Naive B cell (primary cell): ENCODE results near the gene DNAH5. TPM values are rescaled to one million over a fixed set of nuclear protein-coding genes. Genes with fewer than 3 reads are reported as not detected.

Source experiments
- ATAC-seq, 2 donors: fragments of 150-1000 bp; cut with Tn5 transposase; 2 replicates each; pipeline ENCODE4 v1.10.0; 2021; ENCODE audit warnings: low read depth in 2 of 2, mild to moderate bottlenecking in 2 of 2, moderate library complexity in 2 of 2
- DNase-seq: peaks from one replicate; pipeline ENCODE4 v3.0.0; 2022
- H3K27ac Mint-ChIP-seq, 6 donors: one replicate each; pipeline ENCODE4 v1.8.0; 2020 to 2022; ENCODE audit warnings: mild to moderate bottlenecking in 6 of 6, mixed read lengths in 6 of 6, moderate library complexity in 5 of 6, inconsistent platforms in 2 of 6
- H3K27me3 Mint-ChIP-seq, 3 donors: one replicate each; pipeline ENCODE4 v1.8.0; 2021 to 2022; ENCODE audit warnings: mixed read lengths in 3 of 3, mild to moderate bottlenecking in 1 of 3
- H3K36me3 Mint-ChIP-seq, 2 donors: one replicate each; pipeline ENCODE4 v1.8.0; 2020 to 2022; ENCODE audit warnings: mixed read lengths in 2 of 2, inconsistent platforms in 1 of 2, mild to moderate bottlenecking in 1 of 2
- H3K4me1 Mint-ChIP-seq, 3 donors: one replicate each; pipeline ENCODE4 v1.8.0; 2020 to 2022; ENCODE audit warnings: mixed read lengths in 3 of 3, inconsistent platforms in 1 of 3, mild to moderate bottlenecking in 1 of 3, moderate library complexity in 1 of 3
- H3K4me3 Mint-ChIP-seq, 8 donors: one replicate each; pipeline ENCODE4 v1.8.0; 2020 to 2022; ENCODE audit warnings: mild to moderate bottlenecking in 8 of 8, mixed read lengths in 8 of 8, moderate library complexity in 8 of 8, inconsistent platforms in 2 of 8
- H3K9me3 Mint-ChIP-seq, 7 donors: one replicate each; pipeline ENCODE4 v1.8.0; 2020 to 2022; ENCODE audit warnings: mixed read lengths in 7 of 7, mild to moderate bottlenecking in 5 of 7, inconsistent platforms in 2 of 7, moderate library complexity in 1 of 7
- polyA plus RNA-seq, 6 donors: library from polyadenylated mRNA; unstranded; fragments of 300-500 nt; fragmentation: Illumina TruSeq; gene quantifications; one replicate each; pipeline ENCODE4 v1.2.3, GENCODE V29; 2021; ENCODE audit warnings: low read depth in 6 of 6

The DNAH5 gene
- polyA plus RNA-seq, 6 donors from 2014 or later, result not detected

GRCh38 chr5:13708906-13709305 lies 235.6 kb downstream of the DNAH5 start:
- H3K4me1 Mint-ChIP-seq, result no peaks in the 10 kb centered on the region
- no peak for ATAC-seq
- H3K9me3 Mint-ChIP-seq, result peaks cover 2 to 11% (median 4%) of the 10 kb centered on the region in 7 donors
- no peaks in the 10 kb centered on the region for H3K36me3 Mint-ChIP-seq
- DNase-seq, result no peak
- no peak overlapping the region for H3K4me3 Mint-ChIP-seq
- no peaks in the 10 kb centered on the region for H3K27me3 Mint-ChIP-seq
- no peak overlapping the region for H3K27ac Mint-ChIP-seq

- ATAC-seq (no peak), DNase-seq (no peak)
- H3K4me3 Mint-ChIP-seq, result no peak overlapping the region
- H3K27me3 Mint-ChIP-seq, result no peaks in the 10 kb centered on the region
- H3K4me1 Mint-ChIP-seq, result no peaks in the 10 kb centered on the region
- H3K36me3 Mint-ChIP-seq, result no peaks in the 10 kb centered on the region
- no peak overlapping the region for H3K27ac Mint-ChIP-seq
- H3K9me3 Mint-ChIP-seq, result peaks cover 1 to 11% (median 4%) of the 10 kb centered on the region in 7 donors
Measured at GRCh38 chr5:13708432-13708831, 236.1 kb downstream of the DNAH5 start.

DNA sequence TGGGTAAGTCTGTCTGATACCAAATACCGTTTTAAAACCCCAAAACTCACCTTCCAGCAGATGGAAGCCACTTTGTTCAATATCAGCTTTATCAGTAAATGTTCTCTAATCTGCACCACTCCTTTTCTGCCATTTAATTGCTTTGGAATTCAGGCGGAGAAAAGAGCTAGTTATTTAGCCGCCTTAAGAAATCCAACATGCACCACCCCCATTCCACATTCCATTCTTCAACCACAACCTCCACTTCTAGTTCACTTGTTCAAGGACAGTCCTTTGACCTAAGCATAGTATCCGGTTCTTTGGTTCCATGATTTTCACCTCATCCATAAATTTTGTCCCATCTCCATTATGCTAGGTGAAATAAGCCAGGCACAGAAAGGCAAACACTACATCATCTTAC lies 240.1 kb downstream of the DNAH5 start:
- no peaks in the 10 kb centered on the region for H3K4me1 Mint-ChIP-seq
- DNase-seq, result no peak
- H3K4me3 Mint-ChIP-seq, result no peak overlapping the region
- no peaks in the 10 kb centered on the region for H3K36me3 Mint-ChIP-seq
- no peak for ATAC-seq
- no peak overlapping the region for H3K27ac Mint-ChIP-seq
- no peaks in the 10 kb centered on the region for H3K27me3 Mint-ChIP-seq
- H3K9me3 Mint-ChIP-seq, result peaks cover 0 to 8% (median 3%) of the 10 kb centered on the region in 7 donors

- H3K4me1 Mint-ChIP-seq, result no peaks in the 10 kb centered on the region
- no peak for ATAC-seq
- H3K9me3 Mint-ChIP-seq, result peaks cover 0 to 16% (median 8%) of the 10 kb centered on the region in 7 donors
- DNase-seq, result no peak
- no peak overlapping the region for H3K4me3 Mint-ChIP-seq
- H3K36me3 Mint-ChIP-seq, result no peaks in the 10 kb centered on the region
- no peak overlapping the region for H3K27ac Mint-ChIP-seq
- H3K27me3 Mint-ChIP-seq, result no peaks in the 10 kb centered on the region
Measured at GRCh38 chr5:13700626-13701025, 243.9 kb downstream of the DNAH5 start.

DNA sequence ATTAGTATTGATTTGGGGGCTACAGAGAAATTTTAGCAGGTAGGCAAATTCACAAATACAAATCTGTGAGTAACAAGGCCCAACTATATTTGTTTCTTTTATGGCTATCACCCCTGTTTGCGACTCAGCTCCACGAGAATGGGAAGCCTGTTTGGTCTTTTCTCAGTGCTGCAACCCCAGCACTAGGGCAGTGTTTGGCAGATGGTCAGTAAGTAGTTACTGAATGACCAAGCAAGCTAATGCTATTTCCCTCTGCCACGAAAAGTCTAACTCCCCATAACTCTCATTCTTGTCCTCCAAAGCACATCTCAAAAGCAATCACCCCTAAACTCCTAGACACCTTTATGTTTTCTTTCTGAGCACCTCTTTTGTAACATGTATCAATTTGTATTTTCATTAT lies 245.6 kb downstream of the DNAH5 start:
- Mint-ChIP-seq H3K27me3 (no peaks in the 10 kb centered on the region), H3K4me3 (no peak overlapping the region), H3K36me3 (no peaks in the 10 kb centered on the region), H3K9me3 (peaks cover 0 to 13% (median 2%) of the 10 kb centered on the region in 7 donors), H3K4me1 (no peaks in the 10 kb centered on the region), H3K27ac (no peak overlapping the region)
- no peak for ATAC-seq
- no peak for DNase-seq

DNA sequence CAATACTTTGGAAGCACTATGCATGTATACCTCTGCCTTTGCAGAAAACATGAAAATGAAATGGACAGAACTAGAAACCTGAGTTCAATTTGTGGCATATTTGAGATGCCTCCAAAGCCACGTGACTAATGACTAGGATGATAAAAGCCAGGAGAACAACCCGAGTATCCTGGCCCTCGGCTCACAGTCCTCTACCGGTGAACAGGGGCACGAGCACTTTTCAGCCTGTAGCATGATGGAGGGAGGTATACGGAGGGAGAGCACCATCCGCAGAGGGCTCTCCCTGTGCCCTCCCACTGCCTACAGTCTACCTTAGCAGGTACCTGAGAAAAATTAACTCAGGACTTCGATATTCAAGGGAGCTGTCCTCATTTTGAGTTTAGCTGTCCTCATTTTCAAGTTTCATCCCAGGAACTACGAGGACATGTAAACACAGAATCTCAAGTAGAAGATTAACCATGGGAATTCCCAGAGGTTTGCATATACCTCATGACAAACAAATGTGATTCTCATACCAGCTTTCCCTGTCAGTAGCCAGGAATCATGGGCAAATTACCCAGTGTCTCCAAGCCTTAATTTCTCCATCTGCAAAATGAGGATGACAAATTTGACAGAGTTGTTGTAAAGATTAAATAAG lies 249.3 kb downstream of the DNAH5 start:
- Mint-ChIP-seq H3K4me1 (no peaks in the 10 kb centered on the region), H3K36me3 (no peaks in the 10 kb centered on the region), H3K9me3 (peaks cover 0 to 13% (median 5%) of the 10 kb centered on the region in 7 donors), H3K27ac (no peak overlapping the region), H3K4me3 (no peak overlapping the region), H3K27me3 (no peaks in the 10 kb centered on the region)
- DNase-seq (no peak), ATAC-seq (no peak)

- Mint-ChIP-seq H3K4me1 (no peaks in the 10 kb centered on the region), H3K36me3 (no peaks in the 10 kb centered on the region), H3K27me3 (no peaks in the 10 kb centered on the region), H3K27ac (no peak overlapping the region), H3K4me3 (no peak overlapping the region), H3K9me3 (peaks cover 5 to 24% (median 14%) of the 10 kb centered on the region in 7 donors)
- DNase-seq (no peak), ATAC-seq (no peak)
Measured at GRCh38 chr5:13692172-13692571, 252.3 kb downstream of the DNAH5 start.

GRCh38 chr5:13676531-13676930 lies 268.0 kb downstream of the DNAH5 start:
- H3K4me3 Mint-ChIP-seq, result no peak overlapping the region
- ATAC-seq (no peak), DNase-seq (no peak)
- peaks cover 3 to 25% (median 5%) of the 10 kb centered on the region in 7 donors for H3K9me3 Mint-ChIP-seq
- no peak overlapping the region for H3K27ac Mint-ChIP-seq
- no peaks in the 10 kb centered on the region for H3K27me3 Mint-ChIP-seq
- no peaks in the 10 kb centered on the region for H3K36me3 Mint-ChIP-seq
- no peaks in the 10 kb centered on the region for H3K4me1 Mint-ChIP-seq

DNA sequence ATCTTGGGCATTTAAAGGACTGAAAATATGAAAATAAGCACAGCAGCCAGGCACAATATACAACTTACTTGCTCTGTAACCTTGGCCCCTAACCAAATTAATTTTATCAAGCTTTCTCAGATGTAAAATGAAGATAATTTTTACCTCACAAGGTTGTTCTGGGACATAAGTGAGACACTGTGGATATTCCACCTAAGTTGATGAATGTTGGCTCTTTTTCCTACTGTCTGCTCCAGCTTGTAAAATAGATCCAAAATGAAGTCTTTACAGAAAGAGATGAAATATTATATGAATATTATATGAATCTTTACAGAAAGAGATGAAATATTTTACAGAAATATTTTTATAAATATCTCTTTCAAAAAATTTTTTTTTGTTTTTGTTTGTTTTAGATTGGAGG lies 270.1 kb downstream of the DNAH5 start:
- Mint-ChIP-seq H3K27ac (no peak overlapping the region), H3K4me3 (no peak overlapping the region)

DNA sequence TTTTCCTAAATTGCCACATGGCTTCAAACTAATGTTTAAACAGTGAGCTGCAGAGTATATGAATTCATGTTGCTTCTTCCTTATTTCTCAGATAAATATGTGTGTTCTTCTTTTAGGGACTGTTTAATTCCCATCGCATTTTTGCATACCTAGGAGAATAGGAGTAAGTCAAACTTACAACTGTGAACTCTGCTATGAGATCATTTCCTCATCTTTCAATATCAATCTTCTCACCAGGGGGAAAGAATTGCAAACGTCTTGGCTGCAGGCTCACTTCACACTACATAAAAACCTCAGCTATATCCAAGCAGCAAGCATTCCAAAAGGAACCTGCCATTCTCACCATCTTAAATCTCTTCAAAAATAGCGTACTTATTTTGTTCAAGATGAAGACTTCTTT lies 271.0 kb downstream of the DNAH5 start:
- DNase-seq (no peak), ATAC-seq (no peak)
- H3K4me3 Mint-ChIP-seq, result no peak overlapping the region
- no peaks in the 10 kb centered on the region for H3K4me1 Mint-ChIP-seq
- no peaks in the 10 kb centered on the region for H3K36me3 Mint-ChIP-seq
- H3K27ac Mint-ChIP-seq, result no peak overlapping the region
- H3K27me3 Mint-ChIP-seq, result no peaks in the 10 kb centered on the region
- H3K9me3 Mint-ChIP-seq, result peaks cover 4 to 32% (median 9%) of the 10 kb centered on the region in 7 donors

More for the DNA sequence above, 270.1 kb downstream of the DNAH5 start:
- Mint-ChIP-seq H3K9me3 (peaks cover 3 to 32% (median 5%) of the 10 kb centered on the region in 7 donors), H3K4me1 (no peaks in the 10 kb centered on the region), H3K27me3 (no peaks in the 10 kb centered on the region), H3K36me3 (no peaks in the 10 kb centered on the region)
- ATAC-seq, result no peak
- no peak for DNase-seq

- DNase-seq, result no peak
- H3K4me3 Mint-ChIP-seq, result no peak overlapping the region
- H3K9me3 Mint-ChIP-seq, result peaks cover 0 to 11% (median 2%) of the 10 kb centered on the region in 7 donors
- no peaks in the 10 kb centered on the region for H3K27me3 Mint-ChIP-seq
- H3K36me3 Mint-ChIP-seq, result no peaks in the 10 kb centered on the region
- no peak for ATAC-seq
- no peaks in the 10 kb centered on the region for H3K4me1 Mint-ChIP-seq
- no peak overlapping the region for H3K27ac Mint-ChIP-seq
Measured at GRCh38 chr5:13664377-13664776, 280.1 kb downstream of the DNAH5 start.

DNA sequence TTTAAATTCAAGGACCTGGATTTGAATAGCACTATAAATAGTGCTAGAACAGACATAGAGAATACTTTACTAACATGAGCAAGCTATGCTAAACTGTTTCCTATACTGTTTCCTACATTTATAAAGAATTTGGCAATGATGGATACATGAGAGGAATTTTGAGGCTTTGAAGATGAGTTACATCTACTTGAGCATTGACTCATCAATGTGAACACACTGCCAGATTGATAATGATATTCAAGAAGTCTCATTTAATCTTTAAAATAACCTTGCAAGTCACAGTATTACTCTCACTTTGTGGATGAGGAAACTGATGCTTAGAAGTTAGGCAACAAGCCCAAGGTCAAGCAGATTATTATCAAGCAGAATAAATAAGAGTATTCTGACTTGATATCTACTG lies 281.9 kb downstream of the DNAH5 start:
- H3K4me1 Mint-ChIP-seq, result no peaks in the 10 kb centered on the region

GRCh38 chr5:13661272-13661671 lies 283.2 kb downstream of the DNAH5 start:
- Mint-ChIP-seq H3K36me3 (no peaks in the 10 kb centered on the region), H3K27ac (no peak overlapping the region), H3K27me3 (no peaks in the 10 kb centered on the region), H3K4me1 (no peaks in the 10 kb centered on the region), H3K4me3 (no peak overlapping the region), H3K9me3 (peaks cover 0 to 8% (median 2%) of the 10 kb centered on the region in 7 donors)
- ATAC-seq, result no peak
- no peak for DNase-seq

More for the DNA sequence above, 281.9 kb downstream of the DNAH5 start:
- H3K36me3 Mint-ChIP-seq, result no peaks in the 10 kb centered on the region
- ATAC-seq, result no peak
- no peak overlapping the region for H3K4me3 Mint-ChIP-seq
- no peak overlapping the region for H3K27ac Mint-ChIP-seq
- H3K27me3 Mint-ChIP-seq, result no peaks in the 10 kb centered on the region
- peaks cover 0 to 8% (median 3%) of the 10 kb centered on the region in 7 donors for H3K9me3 Mint-ChIP-seq
- no peak for DNase-seq

DNA sequence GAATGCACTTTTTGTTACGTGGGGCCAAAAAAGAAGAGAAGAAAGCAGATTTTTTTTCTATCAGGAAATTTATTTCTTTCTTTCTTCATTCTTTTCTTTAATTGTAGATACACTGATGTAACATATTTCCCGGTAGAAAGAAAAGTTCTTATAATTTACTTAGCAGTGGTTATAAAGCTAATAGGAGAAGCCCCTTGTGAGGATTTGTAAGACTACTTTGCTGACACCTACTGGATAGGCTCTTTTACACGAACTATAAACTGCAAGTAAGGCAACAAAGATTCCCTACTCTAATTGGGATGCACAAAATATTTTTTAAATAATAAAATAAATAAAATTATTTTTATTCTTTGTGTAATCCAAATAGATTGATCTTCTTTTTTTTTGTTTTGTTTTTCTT lies 284.4 kb downstream of the DNAH5 start:
- DNase-seq (no peak), ATAC-seq (no peak)
- Mint-ChIP-seq H3K4me1 (no peaks in the 10 kb centered on the region), H3K9me3 (peaks cover 0 to 8% (median 3%) of the 10 kb centered on the region in 7 donors), H3K4me3 (no peak overlapping the region), H3K36me3 (no peaks in the 10 kb centered on the region), H3K27me3 (no peaks in the 10 kb centered on the region), H3K27ac (no peak overlapping the region)

DNA sequence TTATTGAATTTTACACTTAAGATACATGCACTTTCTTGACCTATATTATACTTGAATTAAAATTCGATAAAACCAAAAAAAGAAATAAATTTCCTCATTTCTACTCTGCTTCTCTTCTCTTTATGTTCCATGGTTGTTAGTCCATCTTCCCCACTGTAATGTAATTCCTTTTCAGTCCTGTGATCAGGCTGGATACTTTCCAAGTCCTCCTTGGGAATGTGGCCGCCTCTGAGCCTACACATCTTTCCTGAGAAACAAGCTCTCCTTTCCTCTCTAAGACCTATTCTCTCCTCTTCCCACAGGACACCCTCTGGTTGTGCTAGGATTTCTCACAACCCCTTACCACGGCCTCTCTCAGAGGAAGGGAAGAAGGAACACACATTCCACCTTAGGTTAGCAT lies 285.1 kb downstream of the DNAH5 start:
- Mint-ChIP-seq H3K27ac (no peak overlapping the region), H3K27me3 (no peaks in the 10 kb centered on the region), H3K4me1 (no peaks in the 10 kb centered on the region), H3K4me3 (no peak overlapping the region), H3K9me3 (peaks cover 0 to 12% (median 3%) of the 10 kb centered on the region in 7 donors), H3K36me3 (no peaks in the 10 kb centered on the region)
- ATAC-seq, result no peak
- DNase-seq, result no peak
